Mesenchymal stem cell (in vitro differentiated cells and primary cell): ENCODE results near the gene TCF19.
"Not testable (repeated sequence)": the region's sequence is repeated elsewhere in the genome, so short reads cannot be mapped to it uniquely, and the experiment has no call there.

Experiments used
- DNase-seq: peaks from one replicate; pipeline ENCODE4 v3.0.0-alpha.2; 2013
- H2AFZ ChIP-seq: one replicate; pipeline ENCODE4 v1.6.1; 2013; ENCODE audit warnings: low read depth, mild to moderate bottlenecking, control low read depth, inconsistent platforms, low read length, moderate library complexity
- H2AK5ac ChIP-seq: 2 replicates; pipeline ENCODE4 v1.6.1; 2013; ENCODE audit warnings: low read length, moderate library complexity, mild to moderate bottlenecking, inconsistent platforms; ENCODE audit not compliant: severe bottlenecking
- H2BK120ac ChIP-seq: one replicate; pipeline ENCODE4 v1.6.1; 2013; ENCODE audit warnings: low read depth, mild to moderate bottlenecking, inconsistent platforms, low read length, moderate library complexity
- H2BK12ac ChIP-seq, 2 experiments: one replicate each; pipeline ENCODE4 v1.6.1; 2013; ENCODE audit warnings: inconsistent platforms in 2 of 2, low read length in 2 of 2, mild to moderate bottlenecking in 2 of 2, moderate library complexity in 2 of 2, control low read depth in 1 of 2
- H2BK15ac ChIP-seq: one replicate; pipeline ENCODE4 v1.6.1; 2013; ENCODE audit warnings: mild to moderate bottlenecking, low read depth, inconsistent platforms; ENCODE audit not compliant: poor library complexity, severe bottlenecking
- H2BK5ac ChIP-seq: 2 replicates; pipeline ENCODE4 v1.6.1; 2013; ENCODE audit warnings: low read depth, mild to moderate bottlenecking, low read length, control low read depth, inconsistent platforms; ENCODE audit not compliant: poor library complexity, severe bottlenecking
- H3K14ac ChIP-seq, 2 experiments: one replicate each; pipeline ENCODE4 v1.6.1; 2013; ENCODE audit warnings: inconsistent platforms in 2 of 2, low read length in 2 of 2, control low read depth in 1 of 2, mild to moderate bottlenecking in 1 of 2, moderate library complexity in 1 of 2
- H3K18ac ChIP-seq, 2 experiments: one replicate each; pipeline ENCODE4 v1.6.1; 2013; ENCODE audit warnings: inconsistent platforms in 2 of 2, low read length in 2 of 2, control low read depth in 1 of 2, low read depth in 1 of 2, mild to moderate bottlenecking in 1 of 2
- H3K23ac ChIP-seq, 2 experiments: one replicate each; pipeline ENCODE4 v1.6.1; 2013; ENCODE audit warnings: inconsistent platforms in 2 of 2, low read length in 2 of 2, mild to moderate bottlenecking in 2 of 2, moderate library complexity in 2 of 2, control low read depth in 1 of 2
- H3K27ac ChIP-seq: 2 replicates; pipeline ENCODE4 v1.5.1; 2013; ENCODE audit warnings: mild to moderate bottlenecking, moderate library complexity, low read length, control low read depth, inconsistent platforms; ENCODE audit not compliant: poor library complexity, severe bottlenecking
- H3K27me3 ChIP-seq, 2 experiments: 2 replicates each; pipeline versions ENCODE4 v1.6.1 to v1.7.0; 2013; ENCODE audit warnings: low read length in 2 of 2, mild to moderate bottlenecking in 2 of 2, moderate library complexity in 2 of 2, control low read depth in 1 of 2, inconsistent platforms in 1 of 2; ENCODE audit not compliant: control insufficient read depth in 1 of 2, insufficient read depth in 1 of 2
- H3K36me3 ChIP-seq, 2 experiments: 2 replicates each; pipeline versions ENCODE4 v1.6.1 to v1.7.0; 2013; ENCODE audit warnings: low read length in 2 of 2, control low read depth in 1 of 2, inconsistent platforms in 1 of 2, low read depth in 1 of 2, mild to moderate bottlenecking in 1 of 2; ENCODE audit not compliant: insufficient read depth in 2 of 2, control insufficient read depth in 1 of 2
- H3K4ac ChIP-seq, 2 experiments: one replicate each; pipeline ENCODE4 v1.6.1; 2013; ENCODE audit warnings: inconsistent platforms in 2 of 2, low read length in 2 of 2, mild to moderate bottlenecking in 2 of 2, moderate library complexity in 2 of 2, control low read depth in 1 of 2, low read depth in 1 of 2
- H3K4me1 ChIP-seq: 2 replicates; pipeline ENCODE4 v1.6.1; 2013; ENCODE audit warnings: low read depth, low read length, control low read depth; ENCODE audit not compliant: control insufficient read depth, insufficient read depth
- H3K4me2 ChIP-seq: 2 replicates; pipeline ENCODE4 v1.6.1; 2013; ENCODE audit warnings: low read length, mild to moderate bottlenecking, inconsistent platforms; ENCODE audit not compliant: poor library complexity, severe bottlenecking
- H3K4me3 ChIP-seq, 2 experiments: 2 replicates each; pipeline versions ENCODE4 v1.5.1 to v1.7.0; 2013; ENCODE audit warnings: low read length in 2 of 2, mild to moderate bottlenecking in 2 of 2, control low read depth in 1 of 2, low read depth in 1 of 2; ENCODE audit not compliant: insufficient read depth in 1 of 2
- H3K79me1 ChIP-seq: replicated peaks from 2 replicates; pipeline ENCODE4 v1.6.1; 2013; ENCODE audit warnings: mild to moderate bottlenecking, control low read depth, low read length, inconsistent platforms; ENCODE audit not compliant: poor library complexity, severe bottlenecking
- H3K9ac ChIP-seq: 2 replicates; pipeline ENCODE4 v1.7.0; 2013; ENCODE audit warnings: mild to moderate bottlenecking, low read length, moderate library complexity
- H3K9me3 ChIP-seq: 2 replicates; pipeline ENCODE4 v1.7.0; 2013; ENCODE audit warnings: mild to moderate bottlenecking, low read length; ENCODE audit not compliant: control insufficient read depth
- H4K8ac ChIP-seq: one replicate; pipeline ENCODE4 v1.6.1; 2013; ENCODE audit warnings: inconsistent platforms, mild to moderate bottlenecking, low read length, moderate library complexity
- H4K91ac ChIP-seq: one replicate; pipeline ENCODE4 v1.6.1; 2013; ENCODE audit warnings: mild to moderate bottlenecking, low read length, inconsistent platforms
- WGBS: methylation state at CpG from one replicate; pipeline ENCODE4 v1.1.7; 2013; ENCODE audit warnings: mixed read lengths; 5-methylcytosine and 5-hydroxymethylcytosine counted together

TCF19 gene

GRCh38 chr6:31168606-31169005 lies 10.2 kb downstream of the TCF19 start:
- H3K9me3 ChIP-seq: no peaks in the 10 kb centered on the region
- no peak overlapping the region for H2BK15ac ChIP-seq
- H3K27ac ChIP-seq: no peak overlapping the region
- no peak overlapping the region for H2AFZ ChIP-seq
- no peak overlapping the region for H3K4ac ChIP-seq
- no peak overlapping the region for H2BK120ac ChIP-seq
- no peak overlapping the region for H2AK5ac ChIP-seq
- no peak overlapping the region for H4K91ac ChIP-seq
- no peak overlapping the region for H3K4me3 ChIP-seq
- H3K4me2 ChIP-seq: no peak overlapping the region
- peaks cover 14% of the 10 kb centered on the region for H3K4me1 ChIP-seq
- peaks cover 33% of the 10 kb centered on the region for H3K79me1 ChIP-seq
- no peak overlapping the region for H3K9ac ChIP-seq
- peaks cover 0 to 16% of the 10 kb centered on the region in 2 experiments for H3K27me3 ChIP-seq
- no peak overlapping the region for H2BK5ac ChIP-seq
- H2BK12ac ChIP-seq: no peak overlapping the region
- peaks cover 0 to 16% of the 10 kb centered on the region in 2 experiments for H3K36me3 ChIP-seq
- DNase-seq: no peak
- H3K18ac ChIP-seq: no peak overlapping the region
- WGBS: 43% methylated on average over 2 of the region's 3 CpGs
- H3K14ac ChIP-seq: no peak overlapping the region
- H4K8ac ChIP-seq: no peak overlapping the region
- no peak overlapping the region for H3K23ac ChIP-seq

DNA sequence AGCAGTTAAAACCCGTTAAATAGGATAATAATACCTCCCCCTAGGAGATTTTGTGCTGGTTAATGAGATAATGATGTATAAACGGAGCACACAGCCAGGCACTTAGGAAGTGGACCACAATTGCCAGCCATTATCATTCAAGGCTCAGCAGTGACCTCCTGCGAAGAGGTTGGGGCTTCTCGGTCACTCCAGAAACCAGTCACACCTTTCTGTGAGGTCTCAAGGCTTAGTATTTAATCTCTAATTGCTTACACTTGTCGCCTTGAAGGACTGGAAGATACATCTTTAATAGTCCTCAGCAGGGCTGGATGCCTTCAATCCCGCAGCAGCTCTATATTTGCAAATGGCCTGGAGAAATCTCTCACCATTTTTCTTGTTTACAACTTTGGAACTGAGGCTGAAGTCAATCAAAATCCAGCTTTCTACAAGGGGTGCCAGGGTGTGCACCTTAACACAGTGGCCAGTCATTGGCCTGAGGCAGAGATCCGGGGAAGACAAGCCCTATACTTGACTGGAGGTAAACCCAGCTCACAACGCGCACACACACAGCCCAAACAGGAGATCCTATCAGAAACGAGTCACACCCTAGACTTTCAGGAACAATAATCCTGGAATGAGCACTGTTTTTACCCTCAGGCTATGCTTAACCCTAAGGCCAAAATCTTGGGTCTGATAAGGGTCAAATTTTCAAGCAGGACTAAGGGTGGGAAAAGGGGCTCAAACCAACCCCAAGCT lies 10.9 kb downstream of the TCF19 start:
- Histone ChIP-seq H3K4me3 (no peak overlapping the region), H3K4ac (no peak overlapping the region), H3K4me1 (peaks cover 15% of the 10 kb centered on the region), H3K9me3 (no peaks in the 10 kb centered on the region), H3K4me2 (no peak overlapping the region), H2AFZ (no peak overlapping the region), H3K14ac (no peak overlapping the region), H3K23ac (no peak overlapping the region), H2BK120ac (no peak overlapping the region), H4K91ac (no peak overlapping the region), H3K79me1 (peaks cover 38% of the 10 kb centered on the region), H3K27me3 (peaks cover 0 to 16% of the 10 kb centered on the region in 2 experiments), H3K36me3 (peaks cover 0 to 16% of the 10 kb centered on the region in 2 experiments), H2BK15ac (no peak overlapping the region), H3K18ac (no peak overlapping the region), H2BK12ac (no peak overlapping the region), H2AK5ac (no peak overlapping the region), H3K27ac (no peak overlapping the region), H3K9ac (no peak overlapping the region), H4K8ac (no peak overlapping the region), H2BK5ac (no peak overlapping the region)
- DNase-seq: no peak
- 53% methylated on average over 8 of the region's 10 CpGs for WGBS

DNA sequence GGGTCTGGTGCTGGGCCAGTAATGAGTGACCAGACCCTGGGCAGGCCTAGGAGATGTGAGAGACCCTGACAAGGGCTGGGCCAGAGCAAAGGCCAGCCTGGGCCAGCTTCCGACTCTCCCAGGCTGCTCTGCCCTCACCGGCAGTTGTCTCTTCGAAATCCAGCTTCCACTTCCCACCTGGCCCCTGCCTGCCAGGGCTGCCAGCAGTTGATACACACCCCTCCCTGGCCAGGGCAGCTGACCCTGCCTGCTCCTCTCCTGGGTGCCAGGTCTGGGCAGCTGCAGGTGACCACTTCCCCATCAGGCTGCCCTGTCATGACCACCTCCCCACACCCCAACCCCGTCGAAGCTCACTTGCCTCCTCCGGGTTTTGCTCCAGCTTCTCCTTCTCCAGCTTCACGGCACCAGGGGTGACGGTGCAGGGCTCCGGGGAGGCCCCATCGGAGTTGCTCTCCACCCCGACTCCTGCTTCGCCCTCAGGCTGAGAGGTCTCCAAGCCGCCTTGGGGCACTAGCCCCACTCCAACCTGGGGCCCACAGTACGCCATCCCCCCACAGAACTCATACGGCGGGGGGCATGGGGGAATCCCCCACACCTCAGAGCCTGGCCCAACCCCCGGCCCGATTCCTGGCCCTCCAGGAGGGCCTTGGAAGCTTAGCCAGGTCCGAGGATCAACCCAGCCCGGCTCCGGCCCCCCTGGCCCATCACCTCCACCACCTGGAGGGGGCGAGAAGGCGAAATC lies 11.6 kb downstream of the TCF19 start:
- H2BK120ac ChIP-seq, DNase-seq, H2BK5ac ChIP-seq, H3K14ac ChIP-seq, H3K9ac ChIP-seq, H3K4me2 ChIP-seq, H3K18ac ChIP-seq, H3K9me3 ChIP-seq, H3K27ac ChIP-seq, H2BK12ac ChIP-seq, H3K4me3 ChIP-seq, H4K91ac ChIP-seq, H2AK5ac ChIP-seq, H2AFZ ChIP-seq, H3K4ac ChIP-seq, H3K23ac ChIP-seq: not testable (repeated sequence)
- 54% methylated on average over 17 of the region's 23 CpGs for whole genome bisulfite sequencing
- Histone ChIP-seq H3K4me1 (peaks cover 15% of the 10 kb centered on the region), H4K8ac (peak overlapping the region; percentile 16), H3K27me3 (peaks cover 0 to 16% of the 10 kb centered on the region in 2 experiments), H2BK15ac (peak overlapping the region; percentile 62), H3K36me3 (peaks cover 0 to 16% of the 10 kb centered on the region in 2 experiments), H3K79me1 (peaks cover 42% of the 10 kb centered on the region)

- no peak within 1 kb of the TSS for H3K4ac ChIP-seq
- no peak within 1 kb of the TSS for H2BK5ac ChIP-seq
- H3K9me3 ChIP-seq: no peaks in the 10 kb centered on the region
- H2AK5ac ChIP-seq: no peak within 1 kb of the TSS
- H3K4me1 ChIP-seq: peaks cover 15% of the 10 kb centered on the region
- H3K9ac ChIP-seq: no peak within 1 kb of the TSS
- no peak within 1 kb of the TSS for H3K4me3 ChIP-seq
- H2BK12ac ChIP-seq: no peak within 1 kb of the TSS
- no peak within 1 kb of the TSS for H2AFZ ChIP-seq
- H2BK120ac ChIP-seq: no peak within 1 kb of the TSS
- no peak within 1 kb of the TSS for H3K23ac ChIP-seq
- 63% methylated on average over 2 of the region's 9 CpGs for WGBS
- no peak within 1 kb of the TSS for H3K18ac ChIP-seq
- no peak within 1 kb of the TSS for H3K27ac ChIP-seq
- H4K91ac ChIP-seq: no peak within 1 kb of the TSS
- peaks cover 0 to 16% of the 10 kb centered on the region in 2 experiments for H3K27me3 ChIP-seq
- H3K79me1 ChIP-seq: peaks cover 44% of the 10 kb centered on the region
- peak within 1 kb of the TSS; percentile 62 for H2BK15ac ChIP-seq
- peaks cover 0 to 16% of the 10 kb centered on the region in 2 experiments for H3K36me3 ChIP-seq
- no peak within 1 kb of the TSS for H3K14ac ChIP-seq
- H4K8ac ChIP-seq: peak within 1 kb of the TSS; percentile 16
- no peak within 1 kb of the TSS for H3K4me2 ChIP-seq
- no peak for DNase-seq
Measured at GRCh38 chr6:31170600-31170881, 12.2 kb downstream of the TCF19 start, which contains the start of gene POU5F1. POU5F1 (minus strand) TSS chr6:31170682; CDS start chr6:31170620, 62 bp downstream.
